ENCODE measurements around the gene EFNA3. TPM values are rescaled to one million over a fixed set of nuclear protein-coding genes. Genes with fewer than 3 reads are reported as not detected.

Gene EFNA3
- polyA plus RNA-seq, 3 donors, result 0.45 to 1.7 (median 0.92) TPM

- Mint-ChIP-seq H3K4me1 (peaks cover 6% of the 10 kb centered on the region), H3K27ac (no peak overlapping the region), H3K27me3 (ENCODE audit: low read depth in 3 of 3) (peaks cover 5 to 15% (median 9%) of the 10 kb centered on the region in 3 donors), H3K36me3 (no peaks in the 10 kb centered on the region), H3K9me3 (no peaks in the 10 kb centered on the region), H3K4me3 (no peak overlapping the region)
- no peak overlapping the region for H3K27ac ChIP-seq (ENCODE audit: low read depth in 1 of 2, low read length in 2 of 2)
- no peaks in the 10 kb centered on the region for H3K9me3 ChIP-seq (replicated peaks in 1 of 2; ENCODE audit: control insufficient read depth in 1 of 2, insufficient read depth in 1 of 2, low read length in 2 of 2)
- no peaks in the 10 kb centered on the region for H4K20me1 ChIP-seq (ENCODE audit: insufficient read depth, low read length)
- DNase-seq, result peak in 2 of 3 donors; percentile 26 to 34
- 35% methylated on average over 8 of the region's 13 CpGs for WGBS (ENCODE audit: insufficient coverage)
- peak overlapping the region; percentile 44 for H2AFZ ChIP-seq (ENCODE audit: insufficient read depth, low read depth, low read length, poor library complexity, severe bottlenecking)
- H3K4me3 ChIP-seq (replicated peaks in 1 of 3; ENCODE audit: low read depth in 2 of 3, low read length in 3 of 3), result no peak overlapping the region
- H3K4me2 ChIP-seq (replicated peaks; ENCODE audit: extremely low read depth, low read length, poor library complexity, severe bottlenecking), result no peak overlapping the region
- H3K9ac ChIP-seq (ENCODE audit: insufficient read depth, low read length, poor library complexity, severe bottlenecking), result no peak overlapping the region
- H3K4me1 ChIP-seq (ENCODE audit: control insufficient read depth in 1 of 2, insufficient read depth in 2 of 2, low read length in 2 of 2), result peaks cover 0 to 7% of the 10 kb centered on the region in 2 donors
- intact Hi-C loops (cut with micrococcal nuclease), result loop anchor here in 1 of 2 donors (2.0 to 5.0 kb wide), 2 partner anchors 33 to 73 kb away; partner anchors contain the start of gene EFNA1
- H3K79me2 ChIP-seq (ENCODE audit: insufficient read depth, low read length), result no peaks in the 10 kb centered on the region
- H3K27me3 ChIP-seq (ENCODE audit: control insufficient read depth in 2 of 2, insufficient read depth in 2 of 2, low read length in 2 of 2), result peaks cover 0 to 6% of the 10 kb centered on the region in 2 donors
- peak; percentile 30 for TF ChIP-seq CTCF (IDR thresholded peaks at IDR 0.05)
- no peaks in the 10 kb centered on the region for H3K36me3 ChIP-seq (replicated peaks in 1 of 2; ENCODE audit: control insufficient read depth in 1 of 2, insufficient read depth in 2 of 2, low read length in 2 of 2)
Measured at GRCh38 chr1:155093911-155094621, 15.4 kb downstream of the EFNA3 start.

GRCh38 chr1:155094622-155094948 lies 15.9 kb downstream of the EFNA3 start:
- Histone ChIP-seq H3K4me1 (ENCODE audit: control insufficient read depth in 1 of 2, insufficient read depth in 2 of 2, low read length in 2 of 2) (peaks cover 0 to 7% of the 10 kb centered on the region in 2 donors), H4K20me1 (ENCODE audit: insufficient read depth, low read length) (no peaks in the 10 kb centered on the region), H3K27me3 (ENCODE audit: control insufficient read depth in 2 of 2, insufficient read depth in 2 of 2, low read length in 2 of 2) (peaks cover 0 to 6% of the 10 kb centered on the region in 2 donors), H3K4me2 (replicated peaks; ENCODE audit: extremely low read depth, low read length, poor library complexity, severe bottlenecking) (no peak overlapping the region), H2AFZ (ENCODE audit: insufficient read depth, low read depth, low read length, poor library complexity, severe bottlenecking) (peak overlapping the region; percentile 44), H3K27ac (ENCODE audit: low read depth in 1 of 2, low read length in 2 of 2) (no peak overlapping the region), H3K79me2 (ENCODE audit: insufficient read depth, low read length) (no peaks in the 10 kb centered on the region), H3K36me3 (replicated peaks in 1 of 2; ENCODE audit: control insufficient read depth in 1 of 2, insufficient read depth in 2 of 2, low read length in 2 of 2) (no peaks in the 10 kb centered on the region), H3K9me3 (replicated peaks in 1 of 2; ENCODE audit: control insufficient read depth in 1 of 2, insufficient read depth in 1 of 2, low read length in 2 of 2) (no peaks in the 10 kb centered on the region), H3K9ac (ENCODE audit: insufficient read depth, low read length, poor library complexity, severe bottlenecking) (no peak overlapping the region), H3K4me3 (replicated peaks in 1 of 3; ENCODE audit: low read depth in 2 of 3, low read length in 3 of 3) (no peak overlapping the region)
- no peak overlapping the region for H3K27ac Mint-ChIP-seq
- H3K36me3 Mint-ChIP-seq, result no peaks in the 10 kb centered on the region
- H3K9me3 Mint-ChIP-seq, result no peaks in the 10 kb centered on the region
- intact Hi-C loops (cut with micrococcal nuclease), result loop anchor here in 1 of 2 donors (5.0 kb wide), 1 partner anchor 33 kb away; the partner anchor contains the start of gene EFNA1
- no peak for DNase-seq
- H3K4me1 Mint-ChIP-seq, result peaks cover 6% of the 10 kb centered on the region
- no peak overlapping the region for H3K4me3 Mint-ChIP-seq
- 100% methylated on average over 1 of the region's 2 CpGs for WGBS (ENCODE audit: insufficient coverage)
- TF ChIP-seq CTCF (IDR thresholded peaks at IDR 0.05), result no peak
- H3K27me3 Mint-ChIP-seq (ENCODE audit: low read depth in 3 of 3), result peaks cover 5 to 15% (median 9%) of the 10 kb centered on the region in 3 donors

All from CD14-positive monocyte (primary cell).